SK-N-SH (cell line): Measurements from ENCODE around the gene KIF16B. TPM values are rescaled to one million over a fixed set of nuclear protein-coding genes. Genes with fewer than 3 reads are reported as not detected.

Experiments used
- CTCF ChIA-PET: fragments of 300-600, 350-600 bp; formaldehyde crosslinking; extraction: SDS; loops from one replicate; lab custom pipeline; 2021; lab: Yijun Ruan, JAX
- POLR2A ChIA-PET: fragments of 350-600 bp; sonication (Branson Sonifier 250); formaldehyde crosslinking; extraction: SDS; loops from one replicate; lab custom pipeline; 2020; ENCODE audit warnings: antibody characterized with exemption, inconsistent platforms; lab: Yijun Ruan, JAX
- DNase-seq: peaks from one replicate; pipeline ENCODE4 v3.0.0; 2012
- H2AFZ ChIP-seq: fragments of 200-600 bp; sonication (generic); 2 replicates; pipeline ENCODE4 v1.8.1; 2016; ENCODE audit warnings: antibody characterized with exemption, mild to moderate bottlenecking, low read depth
- H3F3A ChIP-seq: fragments of 200-600 bp; sonication (generic); replicated peaks from 2 replicates; pipeline ENCODE3; 2016; ENCODE audit warnings: antibody characterized with exemption, mild to moderate bottlenecking; ENCODE audit not compliant: insufficient read depth
- H3K27ac ChIP-seq, 2 experiments: fragments of 200-500 bp in 1 of 2; fragments of 200-600 bp in 1 of 2; sonication (Bioruptor generic) in 1 of 2; sonication (generic), shearing (Covaris generic) in 1 of 2; 2 replicates each; pipeline versions ENCODE4 v1.5.1 to v1.6.1; 2014 to 2016; ENCODE audit warnings: low read depth in 2 of 2, inconsistent platforms in 1 of 2, low read length in 1 of 2, mild to moderate bottlenecking in 1 of 2, mixed read lengths in 1 of 2
- H3K27me3 ChIP-seq: fragments of 200-600 bp; sonication (generic), shearing (Covaris generic); 2 replicates; pipeline ENCODE4 v1.6.1; 2016; ENCODE audit warnings: mixed run types; ENCODE audit not compliant: insufficient read depth
- H3K36me3 ChIP-seq, 2 experiments: fragments of 200-500 bp in 1 of 2; fragments of 200-600 bp in 1 of 2; sonication (Bioruptor generic) in 1 of 2; sonication (generic) in 1 of 2; replicated peaks in 1 of 2; 2 replicates each; pipeline versions ENCODE3 to v1.5.1; 2014 to 2016; ENCODE audit warnings: low read length in 1 of 2, mild to moderate bottlenecking in 1 of 2; ENCODE audit not compliant: insufficient read depth in 2 of 2, control insufficient read depth in 1 of 2
- H3K4me1 ChIP-seq, 2 experiments: fragments of 200-500 bp in 1 of 2; fragments of 200-600 bp in 1 of 2; sonication (Bioruptor generic) in 1 of 2; sonication (generic), shearing (Covaris generic) in 1 of 2; 2 replicates each; pipeline versions ENCODE4 v1.5.1 to v1.6.1; 2014 to 2016; ENCODE audit warnings: low read depth in 1 of 2, low read length in 1 of 2, mixed run types in 1 of 2; ENCODE audit not compliant: insufficient read depth in 2 of 2, control insufficient read depth in 1 of 2
- H3K4me2 ChIP-seq: fragments of 200-600 bp; sonication (generic), shearing (Covaris generic); 2 replicates; pipeline ENCODE4 v1.6.1; 2017; ENCODE audit warnings: mixed run types
- H3K4me3 ChIP-seq, 2 experiments: fragments of 200-500 bp in 1 of 2; fragments of 200-600 bp in 1 of 2; sonication (Bioruptor generic) in 1 of 2; sonication (generic), shearing (Covaris generic) in 1 of 2; 2 replicates each; pipeline versions ENCODE4 v1.5.1 to v1.8.1; 2014 to 2016; ENCODE audit warnings: low read depth in 2 of 2, inconsistent platforms in 1 of 2, low read length in 1 of 2, mild to moderate bottlenecking in 1 of 2, mixed read lengths in 1 of 2, moderate library complexity in 1 of 2
- H3K79me2 ChIP-seq: fragments of 200-600 bp; sonication (generic); 2 replicates; pipeline ENCODE4 v1.8.1; 2017; ENCODE audit warnings: mild to moderate bottlenecking; ENCODE audit not compliant: insufficient read depth
- H3K9ac ChIP-seq: fragments of 200-600 bp; sonication (generic); 2 replicates; pipeline ENCODE4 v1.6.1; 2017; ENCODE audit warnings: mixed run types
- H3K9me2 ChIP-seq: fragments of 200-600 bp; sonication (generic); 2 replicates; pipeline ENCODE4 v1.6.1; 2017; ENCODE audit warnings: mixed run types
- H3K9me3 ChIP-seq: fragments of 200-600 bp; sonication (generic); 2 replicates; pipeline ENCODE4 v1.6.1; 2017; ENCODE audit warnings: mixed run types, mild to moderate bottlenecking, moderate library complexity
- H4K20me1 ChIP-seq: fragments of 200-600 bp; sonication (generic); 2 replicates; pipeline ENCODE4 v1.6.1; 2017; ENCODE audit warnings: mild to moderate bottlenecking, mixed run types; ENCODE audit not compliant: insufficient read depth
- EP300 ChIP-seq, 2 experiments: IDR thresholded peaks; 2 replicates each; pipeline versions ENCODE4 v1.4.0 to v1.6.1; 2012; ENCODE audit warnings: borderline replicate concordance in 1 of 2, low read depth in 1 of 2, low read length in 1 of 2
- EZH2phosphoT487 ChIP-seq: fragments of 200-600 bp; sonication (generic); IDR thresholded peaks from 2 replicates; pipeline ENCODE4 v1.6.1; 2017; ENCODE audit warnings: low read depth, mixed run types, mild to moderate bottlenecking, antibody characterized with exemption, moderate library complexity, borderline replicate concordance
- FOXJ3 ChIP-seq: sonication (generic); formaldehyde crosslinking; IDR thresholded peaks from 2 replicates; pipeline ENCODE4 v1.5.1; 2020; ENCODE audit warnings: mild to moderate bottlenecking, missing genetic modification reagents
- JUND ChIP-seq: IDR thresholded peaks from 2 replicates; pipeline ENCODE4 v1.4.0; 2012
- MXI1 ChIP-seq: IDR thresholded peaks from 2 replicates; pipeline ENCODE4 v1.6.1; 2012; ENCODE audit warnings: mild to moderate bottlenecking, low read depth, low read length, improper control_type of control experiment
- NRF1 ChIP-seq: IDR thresholded peaks from 2 replicates; pipeline ENCODE4 v1.6.1; 2012; ENCODE audit warnings: low read depth, mild to moderate bottlenecking, low read length
- POLR2AphosphoS5 ChIP-seq: IDR thresholded peaks from 2 replicates; pipeline ENCODE4 v1.6.1; 2012; ENCODE audit warnings: low read depth, low read length
- RCOR1 ChIP-seq: fragments of 150-350 bp; IDR thresholded peaks from 2 replicates; pipeline ENCODE4 v1.6.1; 2017; ENCODE audit warnings: antibody characterized with exemption, low read length
- RFX5 ChIP-seq: IDR thresholded peaks from 2 replicates; pipeline ENCODE4 v1.6.1; 2012; ENCODE audit warnings: mild to moderate bottlenecking, improper control_type of control experiment, low read length
- RXRA ChIP-seq: IDR thresholded peaks from 2 replicates; pipeline ENCODE4 v1.4.0; 2012; ENCODE audit warnings: low read depth, mild to moderate bottlenecking, borderline replicate concordance
- WGBS: methylation state at CpG from one replicate; pipeline ENCODE4 v1.1.6; 2017; ENCODE audit warnings: low lambda C conversion rate; 5-methylcytosine and 5-hydroxymethylcytosine counted together
- polyA plus RNA-seq, 3 experiments: library from polyadenylated mRNA; depleted of rRNA; stranded (reverse); fragments of >200 nt; gene quantifications; 2 replicates each; pipeline ENCODE4 v1.2.3, GENCODE V29; 2012
- TF ChIP-seq, protein P1 (sequence below): fragments of 200-600 bp; sonication (generic); IDR thresholded peaks from 2 replicates; pipeline ENCODE4 v1.6.1; 2017; ENCODE audit warnings: antibody characterized with exemption, mild to moderate bottlenecking, moderate library complexity
- TF ChIP-seq, protein P2 (sequence below): IDR thresholded peaks from 2 replicates; pipeline ENCODE4 v1.6.1; 2012; ENCODE audit warnings: mild to moderate bottlenecking, low read depth, low read length, moderate library complexity
- TF ChIP-seq, protein P3 (sequence below): fragments of 150-350 bp; IDR thresholded peaks from 2 replicates; pipeline ENCODE4 v1.6.1; 2016; ENCODE audit warnings: mild to moderate bottlenecking, low read depth, low read length

The KIF16B gene
- polyA plus RNA-seq, 1 of the 3 experiments (the other 2 are of a cell fraction): 3.3 TPM

- TF ChIP-seq, protein P1, sequence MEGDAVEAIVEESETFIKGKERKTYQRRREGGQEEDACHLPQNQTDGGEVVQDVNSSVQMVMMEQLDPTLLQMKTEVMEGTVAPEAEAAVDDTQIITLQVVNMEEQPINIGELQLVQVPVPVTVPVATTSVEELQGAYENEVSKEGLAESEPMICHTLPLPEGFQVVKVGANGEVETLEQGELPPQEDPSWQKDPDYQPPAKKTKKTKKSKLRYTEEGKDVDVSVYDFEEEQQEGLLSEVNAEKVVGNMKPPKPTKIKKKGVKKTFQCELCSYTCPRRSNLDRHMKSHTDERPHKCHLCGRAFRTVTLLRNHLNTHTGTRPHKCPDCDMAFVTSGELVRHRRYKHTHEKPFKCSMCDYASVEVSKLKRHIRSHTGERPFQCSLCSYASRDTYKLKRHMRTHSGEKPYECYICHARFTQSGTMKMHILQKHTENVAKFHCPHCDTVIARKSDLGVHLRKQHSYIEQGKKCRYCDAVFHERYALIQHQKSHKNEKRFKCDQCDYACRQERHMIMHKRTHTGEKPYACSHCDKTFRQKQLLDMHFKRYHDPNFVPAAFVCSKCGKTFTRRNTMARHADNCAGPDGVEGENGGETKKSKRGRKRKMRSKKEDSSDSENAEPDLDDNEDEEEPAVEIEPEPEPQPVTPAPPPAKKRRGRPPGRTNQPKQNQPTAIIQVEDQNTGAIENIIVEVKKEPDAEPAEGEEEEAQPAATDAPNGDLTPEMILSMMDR: no peak
- TF ChIP-seq, protein P2, sequence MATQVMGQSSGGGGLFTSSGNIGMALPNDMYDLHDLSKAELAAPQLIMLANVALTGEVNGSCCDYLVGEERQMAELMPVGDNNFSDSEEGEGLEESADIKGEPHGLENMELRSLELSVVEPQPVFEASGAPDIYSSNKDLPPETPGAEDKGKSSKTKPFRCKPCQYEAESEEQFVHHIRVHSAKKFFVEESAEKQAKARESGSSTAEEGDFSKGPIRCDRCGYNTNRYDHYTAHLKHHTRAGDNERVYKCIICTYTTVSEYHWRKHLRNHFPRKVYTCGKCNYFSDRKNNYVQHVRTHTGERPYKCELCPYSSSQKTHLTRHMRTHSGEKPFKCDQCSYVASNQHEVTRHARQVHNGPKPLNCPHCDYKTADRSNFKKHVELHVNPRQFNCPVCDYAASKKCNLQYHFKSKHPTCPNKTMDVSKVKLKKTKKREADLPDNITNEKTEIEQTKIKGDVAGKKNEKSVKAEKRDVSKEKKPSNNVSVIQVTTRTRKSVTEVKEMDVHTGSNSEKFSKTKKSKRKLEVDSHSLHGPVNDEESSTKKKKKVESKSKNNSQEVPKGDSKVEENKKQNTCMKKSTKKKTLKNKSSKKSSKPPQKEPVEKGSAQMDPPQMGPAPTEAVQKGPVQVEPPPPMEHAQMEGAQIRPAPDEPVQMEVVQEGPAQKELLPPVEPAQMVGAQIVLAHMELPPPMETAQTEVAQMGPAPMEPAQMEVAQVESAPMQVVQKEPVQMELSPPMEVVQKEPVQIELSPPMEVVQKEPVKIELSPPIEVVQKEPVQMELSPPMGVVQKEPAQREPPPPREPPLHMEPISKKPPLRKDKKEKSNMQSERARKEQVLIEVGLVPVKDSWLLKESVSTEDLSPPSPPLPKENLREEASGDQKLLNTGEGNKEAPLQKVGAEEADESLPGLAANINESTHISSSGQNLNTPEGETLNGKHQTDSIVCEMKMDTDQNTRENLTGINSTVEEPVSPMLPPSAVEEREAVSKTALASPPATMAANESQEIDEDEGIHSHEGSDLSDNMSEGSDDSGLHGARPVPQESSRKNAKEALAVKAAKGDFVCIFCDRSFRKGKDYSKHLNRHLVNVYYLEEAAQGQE: no peak
- TF ChIP-seq EP300 (IDR thresholded peaks at IDR 0.05; ENCODE audit: borderline replicate concordance in 1 of 2, low read depth in 1 of 2, low read length in 1 of 2) (no peak), RCOR1 (no peak), FOXJ3 (CRISPR knock-in tag) (no peak), MXI1 (no peak), RFX5 (no peak), EZH2phosphoT487 (no peak), RXRA (no peak), NRF1 (no peak), POLR2AphosphoS5 (no peak), JUND (no peak)
- TF ChIP-seq, protein P3, sequence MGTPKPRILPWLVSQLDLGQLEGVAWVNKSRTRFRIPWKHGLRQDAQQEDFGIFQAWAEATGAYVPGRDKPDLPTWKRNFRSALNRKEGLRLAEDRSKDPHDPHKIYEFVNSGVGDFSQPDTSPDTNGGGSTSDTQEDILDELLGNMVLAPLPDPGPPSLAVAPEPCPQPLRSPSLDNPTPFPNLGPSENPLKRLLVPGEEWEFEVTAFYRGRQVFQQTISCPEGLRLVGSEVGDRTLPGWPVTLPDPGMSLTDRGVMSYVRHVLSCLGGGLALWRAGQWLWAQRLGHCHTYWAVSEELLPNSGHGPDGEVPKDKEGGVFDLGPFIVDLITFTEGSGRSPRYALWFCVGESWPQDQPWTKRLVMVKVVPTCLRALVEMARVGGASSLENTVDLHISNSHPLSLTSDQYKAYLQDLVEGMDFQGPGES: no peak
- ChIA-PET CTCF (no interaction called here), POLR2A (no interaction called here)
- H3K9me3 ChIP-seq: no peaks in the 10 kb centered on the region
- no peak overlapping the region for H2AFZ ChIP-seq
- H3K9ac ChIP-seq: no peak overlapping the region
- no peaks in the 10 kb centered on the region for H3K27me3 ChIP-seq
- H4K20me1 ChIP-seq: no peaks in the 10 kb centered on the region
- WGBS: 76% methylated on average over 4 of the region's 4 CpGs
- no peaks in the 10 kb centered on the region for H3F3A ChIP-seq
- H3K4me1 ChIP-seq: peaks cover 0 to 15% of the 10 kb centered on the region in 2 experiments; a peak in 1 of 4 replicates
- no peaks in the 10 kb centered on the region for H3K79me2 ChIP-seq
- DNase-seq: no peak
- H3K4me3 ChIP-seq: no peak overlapping the region
- H3K4me2 ChIP-seq: no peak overlapping the region
- peaks cover 0 to 5% of the 10 kb centered on the region in 2 experiments for H3K36me3 ChIP-seq
- H3K9me2 ChIP-seq: no peaks in the 10 kb centered on the region
- no peak overlapping the region for H3K27ac ChIP-seq
Observed at GRCh38 chr20:16514140-16514539, 59.1 kb downstream of the KIF16B start.
